SK-N-SH (cell line): Measurements from ENCODE around the gene TSACC. TPM values are rescaled to one million over a fixed set of nuclear protein-coding genes. Genes with fewer than 3 reads are reported as not detected.

Experiments used
- CTCF ChIA-PET: fragments of 300-600, 350-600 bp; formaldehyde crosslinking; extraction: SDS; loops from one replicate; lab custom pipeline; 2021; lab: Yijun Ruan, JAX
- POLR2A ChIA-PET: fragments of 350-600 bp; sonication (Branson Sonifier 250); formaldehyde crosslinking; extraction: SDS; loops from one replicate; lab custom pipeline; 2020; ENCODE audit warnings: antibody characterized with exemption, inconsistent platforms; lab: Yijun Ruan, JAX
- DNase-seq: peaks from one replicate; pipeline ENCODE4 v3.0.0; 2012
- H2AFZ ChIP-seq: fragments of 200-600 bp; sonication (generic); 2 replicates; pipeline ENCODE4 v1.8.1; 2016; ENCODE audit warnings: antibody characterized with exemption, mild to moderate bottlenecking, low read depth
- H3F3A ChIP-seq: fragments of 200-600 bp; sonication (generic); replicated peaks from 2 replicates; pipeline ENCODE3; 2016; ENCODE audit warnings: antibody characterized with exemption, mild to moderate bottlenecking; ENCODE audit not compliant: insufficient read depth
- H3K27ac ChIP-seq, 2 experiments: fragments of 200-500 bp in 1 of 2; fragments of 200-600 bp in 1 of 2; sonication (Bioruptor generic) in 1 of 2; sonication (generic), shearing (Covaris generic) in 1 of 2; 2 replicates each; pipeline versions ENCODE4 v1.5.1 to v1.6.1; 2014 to 2016; ENCODE audit warnings: low read depth in 2 of 2, inconsistent platforms in 1 of 2, low read length in 1 of 2, mild to moderate bottlenecking in 1 of 2, mixed read lengths in 1 of 2
- H3K27me3 ChIP-seq: fragments of 200-600 bp; sonication (generic), shearing (Covaris generic); 2 replicates; pipeline ENCODE4 v1.6.1; 2016; ENCODE audit warnings: mixed run types; ENCODE audit not compliant: insufficient read depth
- H3K36me3 ChIP-seq, 2 experiments: fragments of 200-500 bp in 1 of 2; fragments of 200-600 bp in 1 of 2; sonication (Bioruptor generic) in 1 of 2; sonication (generic) in 1 of 2; replicated peaks in 1 of 2; 2 replicates each; pipeline versions ENCODE3 to v1.5.1; 2014 to 2016; ENCODE audit warnings: low read length in 1 of 2, mild to moderate bottlenecking in 1 of 2; ENCODE audit not compliant: insufficient read depth in 2 of 2, control insufficient read depth in 1 of 2
- H3K4me1 ChIP-seq, 2 experiments: fragments of 200-500 bp in 1 of 2; fragments of 200-600 bp in 1 of 2; sonication (Bioruptor generic) in 1 of 2; sonication (generic), shearing (Covaris generic) in 1 of 2; 2 replicates each; pipeline versions ENCODE4 v1.5.1 to v1.6.1; 2014 to 2016; ENCODE audit warnings: low read depth in 1 of 2, low read length in 1 of 2, mixed run types in 1 of 2; ENCODE audit not compliant: insufficient read depth in 2 of 2, control insufficient read depth in 1 of 2
- H3K4me2 ChIP-seq: fragments of 200-600 bp; sonication (generic), shearing (Covaris generic); 2 replicates; pipeline ENCODE4 v1.6.1; 2017; ENCODE audit warnings: mixed run types
- H3K4me3 ChIP-seq, 2 experiments: fragments of 200-500 bp in 1 of 2; fragments of 200-600 bp in 1 of 2; sonication (Bioruptor generic) in 1 of 2; sonication (generic), shearing (Covaris generic) in 1 of 2; 2 replicates each; pipeline versions ENCODE4 v1.5.1 to v1.8.1; 2014 to 2016; ENCODE audit warnings: low read depth in 2 of 2, inconsistent platforms in 1 of 2, low read length in 1 of 2, mild to moderate bottlenecking in 1 of 2, mixed read lengths in 1 of 2, moderate library complexity in 1 of 2
- H3K79me2 ChIP-seq: fragments of 200-600 bp; sonication (generic); 2 replicates; pipeline ENCODE4 v1.8.1; 2017; ENCODE audit warnings: mild to moderate bottlenecking; ENCODE audit not compliant: insufficient read depth
- H3K9ac ChIP-seq: fragments of 200-600 bp; sonication (generic); 2 replicates; pipeline ENCODE4 v1.6.1; 2017; ENCODE audit warnings: mixed run types
- H3K9me2 ChIP-seq: fragments of 200-600 bp; sonication (generic); 2 replicates; pipeline ENCODE4 v1.6.1; 2017; ENCODE audit warnings: mixed run types
- H3K9me3 ChIP-seq: fragments of 200-600 bp; sonication (generic); 2 replicates; pipeline ENCODE4 v1.6.1; 2017; ENCODE audit warnings: mixed run types, mild to moderate bottlenecking, moderate library complexity
- H4K20me1 ChIP-seq: fragments of 200-600 bp; sonication (generic); 2 replicates; pipeline ENCODE4 v1.6.1; 2017; ENCODE audit warnings: mild to moderate bottlenecking, mixed run types; ENCODE audit not compliant: insufficient read depth
- EZH2phosphoT487 ChIP-seq: fragments of 200-600 bp; sonication (generic); IDR thresholded peaks from 2 replicates; pipeline ENCODE4 v1.6.1; 2017; ENCODE audit warnings: low read depth, mixed run types, mild to moderate bottlenecking, antibody characterized with exemption, moderate library complexity, borderline replicate concordance
- GABPA ChIP-seq: IDR thresholded peaks from 2 replicates; pipeline ENCODE4 v1.4.0; 2012; ENCODE audit warnings: low read depth, mild to moderate bottlenecking
- GATA2 ChIP-seq: sonication (generic); formaldehyde crosslinking; IDR thresholded peaks from 2 replicates; pipeline ENCODE4 v1.5.0; 2020; ENCODE audit warnings: mild to moderate bottlenecking, missing genetic modification reagents
- JUND ChIP-seq: IDR thresholded peaks from 2 replicates; pipeline ENCODE4 v1.4.0; 2012
- RCOR1 ChIP-seq: fragments of 150-350 bp; IDR thresholded peaks from 2 replicates; pipeline ENCODE4 v1.6.1; 2017; ENCODE audit warnings: antibody characterized with exemption, low read length
- RFX5 ChIP-seq: IDR thresholded peaks from 2 replicates; pipeline ENCODE4 v1.6.1; 2012; ENCODE audit warnings: mild to moderate bottlenecking, improper control_type of control experiment, low read length
- SMC3 ChIP-seq: IDR thresholded peaks from 2 replicates; pipeline ENCODE4 v1.6.1; 2012; ENCODE audit warnings: low read depth, low read length, improper control_type of control experiment
- TAF1 ChIP-seq: IDR thresholded peaks from 2 replicates; pipeline ENCODE4 v1.6.1; 2012; ENCODE audit warnings: low read depth, mild to moderate bottlenecking, low read length, moderate library complexity, borderline replicate concordance
- WGBS: methylation state at CpG from one replicate; pipeline ENCODE4 v1.1.6; 2017; ENCODE audit warnings: low lambda C conversion rate; 5-methylcytosine and 5-hydroxymethylcytosine counted together
- polyA plus RNA-seq, 3 experiments: library from polyadenylated mRNA; depleted of rRNA; stranded (reverse); fragments of >200 nt; gene quantifications; 2 replicates each; pipeline ENCODE4 v1.2.3, GENCODE V29; 2012
- TF ChIP-seq, protein P1 (sequence below): IDR thresholded peaks from 2 replicates; pipeline ENCODE4 v1.6.1; 2012; ENCODE audit warnings: mild to moderate bottlenecking, low read depth, low read length, moderate library complexity
- TF ChIP-seq, protein P2 (sequence below): fragments of 200-600 bp; sonication (generic); IDR thresholded peaks from 2 replicates; pipeline ENCODE4 v1.6.1; 2017; ENCODE audit warnings: antibody characterized with exemption, mild to moderate bottlenecking, moderate library complexity
- TF ChIP-seq, protein P3 (sequence below): fragments of 150-350 bp; IDR thresholded peaks from 2 replicates; pipeline ENCODE4 v1.6.1; 2017; ENCODE audit warnings: antibody characterized with exemption, low read length, low read depth, borderline replicate concordance

The TSACC gene
- polyA plus RNA-seq, 1 of the 3 experiments (the other 2 are of a cell fraction), result 1.5 TPM

DNA sequence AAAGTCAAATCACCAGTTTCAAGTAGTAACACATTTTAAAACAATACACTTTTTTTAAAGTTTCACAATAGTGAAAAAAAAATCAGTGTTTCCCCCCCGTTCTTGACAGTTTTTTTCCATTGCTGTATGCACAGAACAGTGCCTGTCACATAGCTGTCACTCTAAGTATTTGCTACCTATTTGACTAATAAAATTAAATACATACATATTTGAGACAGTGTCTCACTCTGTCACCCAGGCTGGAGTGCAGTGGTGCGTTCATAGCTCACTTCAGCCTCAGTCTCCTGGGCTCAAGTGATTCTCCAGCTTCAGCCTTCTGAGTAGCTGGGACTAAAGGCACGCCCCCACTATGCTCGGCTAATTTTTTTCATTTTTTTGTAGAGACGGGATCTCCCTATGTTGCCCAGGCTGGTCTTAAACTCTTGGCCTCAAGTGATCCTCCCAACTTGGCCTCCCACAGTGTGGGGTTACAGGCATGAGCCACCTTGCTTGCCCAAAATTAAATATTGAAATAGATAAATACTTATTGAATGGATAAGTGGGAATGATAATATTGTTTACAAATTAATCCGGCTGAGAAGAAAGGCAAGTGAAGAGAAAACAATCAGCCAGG is 18.0 kb downstream of the TSACC start (continued):
- TF ChIP-seq, protein P1, sequence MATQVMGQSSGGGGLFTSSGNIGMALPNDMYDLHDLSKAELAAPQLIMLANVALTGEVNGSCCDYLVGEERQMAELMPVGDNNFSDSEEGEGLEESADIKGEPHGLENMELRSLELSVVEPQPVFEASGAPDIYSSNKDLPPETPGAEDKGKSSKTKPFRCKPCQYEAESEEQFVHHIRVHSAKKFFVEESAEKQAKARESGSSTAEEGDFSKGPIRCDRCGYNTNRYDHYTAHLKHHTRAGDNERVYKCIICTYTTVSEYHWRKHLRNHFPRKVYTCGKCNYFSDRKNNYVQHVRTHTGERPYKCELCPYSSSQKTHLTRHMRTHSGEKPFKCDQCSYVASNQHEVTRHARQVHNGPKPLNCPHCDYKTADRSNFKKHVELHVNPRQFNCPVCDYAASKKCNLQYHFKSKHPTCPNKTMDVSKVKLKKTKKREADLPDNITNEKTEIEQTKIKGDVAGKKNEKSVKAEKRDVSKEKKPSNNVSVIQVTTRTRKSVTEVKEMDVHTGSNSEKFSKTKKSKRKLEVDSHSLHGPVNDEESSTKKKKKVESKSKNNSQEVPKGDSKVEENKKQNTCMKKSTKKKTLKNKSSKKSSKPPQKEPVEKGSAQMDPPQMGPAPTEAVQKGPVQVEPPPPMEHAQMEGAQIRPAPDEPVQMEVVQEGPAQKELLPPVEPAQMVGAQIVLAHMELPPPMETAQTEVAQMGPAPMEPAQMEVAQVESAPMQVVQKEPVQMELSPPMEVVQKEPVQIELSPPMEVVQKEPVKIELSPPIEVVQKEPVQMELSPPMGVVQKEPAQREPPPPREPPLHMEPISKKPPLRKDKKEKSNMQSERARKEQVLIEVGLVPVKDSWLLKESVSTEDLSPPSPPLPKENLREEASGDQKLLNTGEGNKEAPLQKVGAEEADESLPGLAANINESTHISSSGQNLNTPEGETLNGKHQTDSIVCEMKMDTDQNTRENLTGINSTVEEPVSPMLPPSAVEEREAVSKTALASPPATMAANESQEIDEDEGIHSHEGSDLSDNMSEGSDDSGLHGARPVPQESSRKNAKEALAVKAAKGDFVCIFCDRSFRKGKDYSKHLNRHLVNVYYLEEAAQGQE, result no peak
- TF ChIP-seq GATA2 (CRISPR knock-in tag) (no peak), GABPA (no peak), TAF1 (no peak)

DNA sequence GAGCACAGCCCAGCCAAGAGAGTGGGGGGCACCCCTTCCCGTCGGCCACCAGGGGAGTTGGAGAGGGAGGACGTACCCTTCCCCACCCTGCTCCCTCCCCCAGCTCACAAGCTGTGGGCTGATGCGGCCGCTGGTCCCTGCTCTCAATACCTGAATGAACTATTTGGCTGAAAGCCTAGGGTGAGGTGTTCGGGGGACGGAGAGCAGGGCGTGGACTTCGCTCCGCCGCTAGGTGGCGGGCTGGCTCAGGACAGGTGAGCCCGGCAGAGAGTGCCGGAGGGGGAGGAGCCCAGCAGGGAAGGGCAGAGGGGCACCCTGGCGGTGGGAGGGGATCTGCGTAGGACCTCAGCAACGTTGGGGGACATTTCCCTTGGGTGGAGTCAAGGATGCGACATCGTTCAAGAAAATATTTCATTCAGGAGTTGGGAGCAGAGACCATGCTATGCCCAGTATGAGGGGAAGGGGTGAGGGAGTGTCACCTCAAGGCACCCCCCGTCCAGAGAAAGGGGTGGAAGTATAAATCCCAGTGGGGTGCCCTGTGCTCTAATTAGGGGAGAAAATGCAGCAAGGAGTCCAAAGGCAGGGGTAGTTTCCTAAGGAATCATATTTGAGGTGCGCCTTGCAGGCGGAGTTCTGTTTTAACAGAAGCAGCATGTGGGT is 18.7 kb downstream of the TSACC start:
- Histone ChIP-seq H3K36me3 (no peaks in the 10 kb centered on the region), H2AFZ (no peak overlapping the region), H3K9me3 (no peaks in the 10 kb centered on the region), H3K27ac (no peak overlapping the region), H3K4me3 (no peak overlapping the region; a peak in 1 of 4 replicates), H4K20me1 (no peaks in the 10 kb centered on the region), H3F3A (no peaks in the 10 kb centered on the region), H3K9me2 (no peaks in the 10 kb centered on the region), H3K4me1 (no peaks in the 10 kb centered on the region; a peak in 1 of 4 replicates), H3K4me2 (no peak overlapping the region), H3K27me3 (peaks cover 5% of the 10 kb centered on the region; the same call in 1 of the 2 replicates), H3K79me2 (no peaks in the 10 kb centered on the region), H3K9ac (no peak overlapping the region)
- DNase-seq, result no peak
- ChIA-PET POLR2A (no interaction called here), CTCF (interaction anchor here (0.6 kb wide), 1 partner anchor 29 kb away, joined by 3 read pairs; no protein-coding TSS in a partner anchor)
- 71% methylated on average over 22 of the region's 22 CpGs for WGBS
- TF ChIP-seq JUND (no peak), SMC3 (no peak), RCOR1 (no peak), RFX5 (no peak), TAF1 (no peak), EZH2phosphoT487 (no peak)
- TF ChIP-seq, protein P2, sequence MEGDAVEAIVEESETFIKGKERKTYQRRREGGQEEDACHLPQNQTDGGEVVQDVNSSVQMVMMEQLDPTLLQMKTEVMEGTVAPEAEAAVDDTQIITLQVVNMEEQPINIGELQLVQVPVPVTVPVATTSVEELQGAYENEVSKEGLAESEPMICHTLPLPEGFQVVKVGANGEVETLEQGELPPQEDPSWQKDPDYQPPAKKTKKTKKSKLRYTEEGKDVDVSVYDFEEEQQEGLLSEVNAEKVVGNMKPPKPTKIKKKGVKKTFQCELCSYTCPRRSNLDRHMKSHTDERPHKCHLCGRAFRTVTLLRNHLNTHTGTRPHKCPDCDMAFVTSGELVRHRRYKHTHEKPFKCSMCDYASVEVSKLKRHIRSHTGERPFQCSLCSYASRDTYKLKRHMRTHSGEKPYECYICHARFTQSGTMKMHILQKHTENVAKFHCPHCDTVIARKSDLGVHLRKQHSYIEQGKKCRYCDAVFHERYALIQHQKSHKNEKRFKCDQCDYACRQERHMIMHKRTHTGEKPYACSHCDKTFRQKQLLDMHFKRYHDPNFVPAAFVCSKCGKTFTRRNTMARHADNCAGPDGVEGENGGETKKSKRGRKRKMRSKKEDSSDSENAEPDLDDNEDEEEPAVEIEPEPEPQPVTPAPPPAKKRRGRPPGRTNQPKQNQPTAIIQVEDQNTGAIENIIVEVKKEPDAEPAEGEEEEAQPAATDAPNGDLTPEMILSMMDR, result no peak
- TF ChIP-seq, protein P3, sequence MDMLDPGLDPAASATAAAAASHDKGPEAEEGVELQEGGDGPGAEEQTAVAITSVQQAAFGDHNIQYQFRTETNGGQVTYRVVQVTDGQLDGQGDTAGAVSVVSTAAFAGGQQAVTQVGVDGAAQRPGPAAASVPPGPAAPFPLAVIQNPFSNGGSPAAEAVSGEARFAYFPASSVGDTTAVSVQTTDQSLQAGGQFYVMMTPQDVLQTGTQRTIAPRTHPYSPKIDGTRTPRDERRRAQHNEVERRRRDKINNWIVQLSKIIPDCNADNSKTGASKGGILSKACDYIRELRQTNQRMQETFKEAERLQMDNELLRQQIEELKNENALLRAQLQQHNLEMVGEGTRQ, result no peak
